IMR-90 (cell line): Measurements from ENCODE around the gene CTCFL. TPM values are rescaled to one million over a fixed set of nuclear protein-coding genes. Genes with fewer than 3 reads are reported as not detected.

Source experiments
- ATAC-seq: fragments of 200-7000 bp; cut with Tn5 transposase; 2 replicates; pipeline ENCODE4 v1.9.1; 2020; ENCODE audit warnings: low read depth, mild to moderate bottlenecking, moderate library complexity
- BruUV-seq: library from RNA; stranded (reverse); fragments of 400-500 nt; replicated peaks from 2 replicates; lab custom pipeline; 2021; lab: Mats Ljungman, UMichigan
- CTCF ChIA-PET: fragments of 300-600 bp; formaldehyde crosslinking; extraction: SDS; loops from one replicate; lab custom pipeline; 2021; ENCODE audit warnings: antibody characterized with exemption; lab: Yijun Ruan, JAX
- POLR2A ChIA-PET: fragments of 300-600 bp; sonication (Branson Sonifier 250); formaldehyde crosslinking; loops from one replicate; lab custom pipeline; 2022; ENCODE audit warnings: antibody characterized with exemption; ENCODE audit not compliant: unreplicated experiment; lab: Charles Lee
- DNase-seq: peaks from one replicate; pipeline ENCODE4 v3.0.0; 2013
- H2AFZ ChIP-seq: replicated peaks from 2 replicates; pipeline ENCODE3; 2013; ENCODE audit warnings: low read length, mild to moderate bottlenecking; ENCODE audit not compliant: poor library complexity
- H2AK5ac ChIP-seq: 2 replicates; pipeline ENCODE4 v1.6.1; 2013; ENCODE audit warnings: low read depth, low read length, inconsistent platforms
- H2AK9ac ChIP-seq: replicated peaks from 2 replicates; pipeline ENCODE3; 2013; ENCODE audit warnings: mild to moderate bottlenecking, low read depth, low read length, moderate library complexity; ENCODE audit not compliant: poor library complexity
- H2BK120ac ChIP-seq: 2 replicates; pipeline ENCODE4 v1.6.1; 2013; ENCODE audit warnings: low read depth, low read length, inconsistent platforms
- H2BK15ac ChIP-seq: 3 replicates; pipeline ENCODE4 v1.6.1; 2013; ENCODE audit warnings: low read depth, low read length, inconsistent platforms
- H2BK20ac ChIP-seq: 2 replicates; pipeline ENCODE4 v1.6.1; 2013; ENCODE audit warnings: low read depth, mild to moderate bottlenecking, inconsistent platforms, low read length, moderate library complexity
- H2BK5ac ChIP-seq: 2 replicates; pipeline ENCODE4 v1.6.1; 2013; ENCODE audit warnings: mild to moderate bottlenecking, low read depth, low read length, inconsistent platforms; ENCODE audit not compliant: poor library complexity, severe bottlenecking
- H3K14ac ChIP-seq: replicated peaks from 2 replicates; pipeline ENCODE4 v1.6.1; 2013; ENCODE audit warnings: low read depth, low read length, inconsistent platforms
- H3K18ac ChIP-seq: 2 replicates; pipeline ENCODE4 v1.6.1; 2013; ENCODE audit warnings: low read depth, low read length, control low read depth
- H3K23ac ChIP-seq: 2 replicates; pipeline ENCODE4 v1.6.1; 2013; ENCODE audit warnings: low read depth, low read length, inconsistent platforms
- H3K27ac ChIP-seq: 2 replicates; pipeline ENCODE4 v1.5.1; 2013; ENCODE audit warnings: mild to moderate bottlenecking, control low read depth, low read length; ENCODE audit not compliant: insufficient read depth
- H3K27me3 ChIP-seq: 2 replicates; pipeline ENCODE4 v1.6.1; 2013; ENCODE audit warnings: low read length; ENCODE audit not compliant: control insufficient read depth, insufficient read depth
- H3K36me3 ChIP-seq: 2 replicates; pipeline ENCODE4 v1.6.1; 2013; ENCODE audit warnings: low read length, mixed read lengths; ENCODE audit not compliant: control insufficient read depth, insufficient read depth
- H3K4ac ChIP-seq: 2 replicates; pipeline ENCODE4 v1.6.1; 2013; ENCODE audit warnings: low read depth, low read length, inconsistent platforms
- H3K4me1 ChIP-seq: 2 replicates; pipeline ENCODE4 v1.6.1; 2013; ENCODE audit warnings: low read length, mixed read lengths; ENCODE audit not compliant: control insufficient read depth, insufficient read depth
- H3K4me2 ChIP-seq: 2 replicates; pipeline ENCODE4 v1.6.1; 2013; ENCODE audit warnings: low read depth, mild to moderate bottlenecking, control low read depth, low read length, moderate library complexity
- H3K4me3 ChIP-seq: 2 replicates; pipeline ENCODE4 v1.5.1; 2013; ENCODE audit warnings: low read depth, mild to moderate bottlenecking, control low read depth, low read length, moderate library complexity; ENCODE audit not compliant: insufficient read depth
- H3K56ac ChIP-seq: 2 replicates; pipeline ENCODE4 v1.6.1; 2013; ENCODE audit warnings: low read length, inconsistent platforms; ENCODE audit not compliant: insufficient read depth; ENCODE audit errors: extremely low read depth
- H3K79me1 ChIP-seq, 2 experiments: 2 replicates each; pipeline ENCODE4 v1.6.1; 2013; ENCODE audit warnings: low read length in 2 of 2, inconsistent platforms in 1 of 2, low read depth in 1 of 2
- H3K9ac ChIP-seq: 2 replicates; pipeline ENCODE4 v1.6.1; 2013; ENCODE audit warnings: low read depth, low read length, control low read depth
- H3K9me1 ChIP-seq: 2 replicates; pipeline ENCODE4 v1.6.1; 2013; ENCODE audit warnings: low read length, inconsistent platforms; ENCODE audit not compliant: insufficient read depth
- H3K9me3 ChIP-seq: 2 replicates; pipeline ENCODE4 v1.6.1; 2013; ENCODE audit warnings: low read length; ENCODE audit not compliant: control insufficient read depth, insufficient read depth
- H4K20me1 ChIP-seq: 2 replicates; pipeline ENCODE4 v1.6.1; 2013; ENCODE audit warnings: low read length, inconsistent platforms; ENCODE audit not compliant: insufficient read depth
- H4K5ac ChIP-seq: 2 replicates; pipeline ENCODE4 v1.6.1; 2013; ENCODE audit warnings: mild to moderate bottlenecking, low read depth, low read length, control low read depth
- H4K8ac ChIP-seq, 2 experiments: 2 replicates each; pipeline ENCODE4 v1.6.1; 2013; ENCODE audit warnings: low read depth in 2 of 2, low read length in 2 of 2, control low read depth in 1 of 2, inconsistent platforms in 1 of 2
- H4K91ac ChIP-seq: 2 replicates; pipeline ENCODE4 v1.6.1; 2013; ENCODE audit warnings: low read depth, low read length, inconsistent platforms; ENCODE audit not compliant: insufficient read depth
- CEBPB ChIP-seq: IDR thresholded peaks from 2 replicates; pipeline ENCODE4 v1.6.1; 2012; ENCODE audit warnings: low read depth, low read length, improper control_type of control experiment
- CHD1 ChIP-seq: IDR thresholded peaks from 2 replicates; pipeline ENCODE4 v1.6.1; 2012; ENCODE audit warnings: low read depth, low read length, improper control_type of control experiment
- CTCF ChIP-seq: conservative IDR thresholded peaks from 2 replicates; pipeline ENCODE4 v1.5.1; 2012; ENCODE audit warnings: mild to moderate bottlenecking, low read depth, low read length, improper control_type of control experiment
- MAFK ChIP-seq: IDR thresholded peaks from 2 replicates; pipeline ENCODE4 v1.6.1; 2012; ENCODE audit warnings: low read depth, low read length, improper control_type of control experiment
- NFE2L2 ChIP-seq: fragments of 150-350 bp; IDR thresholded peaks from 2 replicates; pipeline ENCODE4 v1.6.1; 2016; ENCODE audit warnings: low read depth, mild to moderate bottlenecking, low read length
- POLR2A ChIP-seq: IDR thresholded peaks from 2 replicates; pipeline ENCODE4 v1.6.1; 2012; ENCODE audit warnings: mild to moderate bottlenecking, low read depth, low read length
- RFX5 ChIP-seq: IDR thresholded peaks from 2 replicates; pipeline ENCODE4 v1.8.0; 2012; ENCODE audit warnings: low read depth, mild to moderate bottlenecking, low read length, moderate library complexity
- SMC3 ChIP-seq: fragments of 150-350 bp; IDR thresholded peaks from 2 replicates; pipeline ENCODE4 v1.6.1; 2016; ENCODE audit warnings: low read depth, mild to moderate bottlenecking, antibody characterized with exemption, low read length, moderate library complexity
- USF2 ChIP-seq: fragments of 150-350 bp; IDR thresholded peaks from 2 replicates; pipeline ENCODE4 v1.6.1; 2017; ENCODE audit warnings: mild to moderate bottlenecking, antibody characterized with exemption, low read length, low read depth
- WGBS, 2 experiments: methylation state at CpG; one replicate each; pipeline versions ENCODE4 v1.1.5 to v1.1.7; 2013; ENCODE audit warnings: missing lambda C conversion rate in 2 of 2; ENCODE audit not compliant: insufficient read length in 1 of 2; ENCODE audit errors: extremely low coverage in 2 of 2; 5-methylcytosine and 5-hydroxymethylcytosine counted together
- dilution Hi-C: fragments of 300-500 bp; cut with HindIII; formaldehyde crosslinking; loops from one replicate; pipeline ENCODE4 v1.14.3; 2018; ENCODE audit warnings: low sequenced_read_pairs; ENCODE audit not compliant: unreplicated experiment
- in situ Hi-C: fragments of 300-500 bp; cut with MboI; formaldehyde crosslinking; loops from 3 replicates; pipeline ENCODE4 v1.14.3; 2019; ENCODE audit warnings: low sequenced_read_pairs, inconsistent platforms, mixed read lengths
- intact Hi-C: fragments of 100-400 bp; cut with micrococcal nuclease; formaldehyde crosslinking; loops from 2 replicates; pipeline ENCODE4 v1.10.0; 2022
- polyA plus RNA-seq, 3 experiments: library from polyadenylated mRNA; depleted of rRNA; stranded (reverse); fragments of >200 nt; gene quantifications; 2 replicates each; pipeline ENCODE4 v1.2.3, GENCODE V29; 2012; ENCODE audit warnings: low replicate concordance in 1 of 3
- total RNA-seq: library from RNA; depleted of rRNA; stranded (reverse); fragments of >200 nt; gene quantifications from 2 replicates; pipeline ENCODE4 v1.2.3, GENCODE V29; 2012

Gene CTCFL
- total and polyA plus RNA-seq, 2 of the 4 experiments (the other 2 are of a cell fraction), result not detected

- POLR2A ChIA-PET, result no interaction called here
Measured at GRCh38 chr20:57559658-57560553, 35.0 kb upstream of the CTCFL start.

More at GRCh38 chr20:57559658-57560553, 35.0 kb upstream of the CTCFL start:
- Histone ChIP-seq H3K9me3 (no peaks in the 10 kb centered on the region), H3K27ac (no peak overlapping the region), H2AK9ac (no peak overlapping the region), H3K79me1 (no peaks in the 10 kb centered on the region), H3K4me2 (no peak overlapping the region), H2BK15ac (no peak overlapping the region), H3K18ac (no peak overlapping the region), H3K36me3 (no peaks in the 10 kb centered on the region), H2BK5ac (no peak overlapping the region), H4K20me1 (no peaks in the 10 kb centered on the region), H4K91ac (no peak overlapping the region), H3K56ac (no peak overlapping the region), H3K4me1 (no peaks in the 10 kb centered on the region), H4K5ac (no peak overlapping the region), H2BK120ac (no peak overlapping the region), H3K4me3 (no peak overlapping the region), H4K8ac (no peak overlapping the region), H3K9me1 (no peaks in the 10 kb centered on the region), H2AFZ (no peak overlapping the region), H3K23ac (no peak overlapping the region), H3K27me3 (peaks cover 7% of the 10 kb centered on the region), H2AK5ac (no peak overlapping the region), H3K14ac (no peak overlapping the region), H2BK20ac (no peak overlapping the region), H3K9ac (no peak overlapping the region), H3K4ac (no peak overlapping the region)
- dilution Hi-C loops, result no loop called here
- intact Hi-C loops, result no loop called here
- TF ChIP-seq CTCF (no peak), CEBPB (no peak), POLR2A (no peak), NFE2L2 (no peak), USF2 (no peak), RFX5 (no peak), SMC3 (no peak), MAFK (no peak), CHD1 (no peak)
- no peak for DNase-seq
- in situ Hi-C loops, result no loop called here
- WGBS, 2 experiments, result no CpG with 5 or more reads among the region's 8 CpGs
- no TSS peak for BruUV-seq
- CTCF ChIA-PET, result no interaction called here
- no peak for ATAC-seq
